Keratinocyte (primary cell): ENCODE measurements around the gene SLC6A17. TPM values are rescaled to one million over a fixed set of nuclear protein-coding genes. Genes with fewer than 3 reads are reported as not detected.

Experiments
- DNase-seq: peaks from one replicate; pipeline ENCODE4 v3.0.0-alpha.2; 2011; ENCODE audit warnings: low read depth, missing footprints, low spot score
- FAIRE-seq: peaks from 2 replicates; lab custom pipeline; 2011; peaks lifted over from hg19 to GRCh38; lab: Jason Lieb, UNC
- H2AFZ ChIP-seq: 2 replicates; pipeline ENCODE4 v1.6.0; 2012; ENCODE audit warnings: low read length, control low read depth, inconsistent platforms; ENCODE audit not compliant: control insufficient read depth
- H3K27ac ChIP-seq: 2 replicates; pipeline ENCODE4 v1.5.1; 2011; ENCODE audit warnings: low read length; ENCODE audit not compliant: control insufficient read depth, insufficient read depth
- H3K27me3 ChIP-seq: 3 replicates; pipeline ENCODE4 v1.6.0; 2011; ENCODE audit warnings: low read length; ENCODE audit not compliant: control insufficient read depth, insufficient read depth; ENCODE audit errors: extremely low read depth
- H3K36me3 ChIP-seq, 2 experiments: 2 replicates in 1 of 2; 3 replicates in 1 of 2; pipeline ENCODE4 v1.5.1; 2011; ENCODE audit warnings: low read length in 2 of 2, mild to moderate bottlenecking in 1 of 2; ENCODE audit not compliant: control insufficient read depth in 2 of 2, insufficient read depth in 2 of 2; ENCODE audit errors: extremely low read depth in 1 of 2
- H3K4me1 ChIP-seq: 3 replicates; pipeline ENCODE4 v1.5.1; 2011; ENCODE audit warnings: low read length; ENCODE audit not compliant: control insufficient read depth, insufficient read depth; ENCODE audit errors: extremely low read depth
- H3K4me2 ChIP-seq: 3 replicates; pipeline ENCODE4 v1.6.0; 2011; ENCODE audit warnings: low read depth, low read length; ENCODE audit not compliant: control insufficient read depth, insufficient read depth; ENCODE audit errors: extremely low read depth
- H3K4me3 ChIP-seq, 3 experiments: fragments of 200-600 bp in 1 of 3; sonication (generic) in 1 of 3; 2 replicates in 2 of 3; 3 replicates in 1 of 3; pipeline ENCODE4 v1.5.1; 2011 to 2016; ENCODE audit warnings: low read length in 3 of 3, mild to moderate bottlenecking in 3 of 3, control low read depth in 2 of 3, inconsistent platforms in 1 of 3, low read depth in 1 of 3, mixed read lengths in 1 of 3, mixed run types in 1 of 3, moderate library complexity in 1 of 3; ENCODE audit not compliant: control insufficient read depth in 2 of 3, insufficient read depth in 2 of 3; ENCODE audit errors: extremely low read depth in 1 of 3
- H3K79me2 ChIP-seq: 2 replicates; pipeline ENCODE4 v1.6.0; 2012; ENCODE audit warnings: low read length; ENCODE audit not compliant: control insufficient read depth, insufficient read depth
- H3K9ac ChIP-seq: 3 replicates; pipeline ENCODE4 v1.6.0; 2011; ENCODE audit warnings: low read length; ENCODE audit not compliant: control insufficient read depth, insufficient read depth; ENCODE audit errors: extremely low read depth
- H3K9me1 ChIP-seq: 3 replicates; pipeline ENCODE4 v1.6.0; 2011; ENCODE audit warnings: low read length; ENCODE audit not compliant: control insufficient read depth, insufficient read depth; ENCODE audit errors: extremely low read depth
- H3K9me3 ChIP-seq: 2 replicates; pipeline ENCODE4 v1.5.1; 2012; ENCODE audit warnings: low read depth, low read length; ENCODE audit not compliant: control insufficient read depth
- H4K20me1 ChIP-seq: 3 replicates; pipeline ENCODE4 v1.6.0; 2011; ENCODE audit warnings: low read length; ENCODE audit not compliant: control insufficient read depth, insufficient read depth; ENCODE audit errors: extremely low read depth
- EZH2 ChIP-seq: IDR thresholded peaks from one replicate; pipeline ENCODE4 v1.6.1; 2012; ENCODE audit warnings: inconsistent platforms, mild to moderate bottlenecking, low read length, moderate library complexity
- dilution Hi-C: fragments of 300-500 bp; cut with MboI; formaldehyde crosslinking; loops from one replicate; pipeline ENCODE4 v1.7.0; 2020; ENCODE audit warnings: low sequenced_read_pairs; ENCODE audit not compliant: extremely low pct_ligation_motif_present
- polyA plus RNA-seq, 5 experiments: library from polyadenylated mRNA; depleted of rRNA in 3 of 5; stranded (reverse) in 3 of 5; stranded (forward) in 1 of 5; unstranded in 1 of 5; fragments of >200 nt; gene quantifications; 1 replicate in 1 of 5; 2 replicates in 3 of 5; 3 replicates in 1 of 5; pipeline versions ENCODE4 v1.2.1 to v1.2.3, GENCODE V29; 2011 to 2012; ENCODE audit warnings: missing spikeins in 2 of 5, low read depth in 1 of 5, low replicate concordance in 1 of 5
- TF ChIP-seq, protein P1 (sequence below), 3 experiments: IDR thresholded peaks in 1 of 3; conservative IDR thresholded peaks in 1 of 3; optimal IDR thresholded peaks in 1 of 3; 2 replicates in 2 of 3; 3 replicates in 1 of 3; pipeline versions ENCODE3 to v1.5.1; 2011; ENCODE audit warnings: low read length in 3 of 3, mild to moderate bottlenecking in 3 of 3, moderate library complexity in 2 of 3, control low read depth in 1 of 3, inconsistent platforms in 1 of 3; ENCODE audit not compliant: insufficient read depth in 2 of 3; ENCODE audit errors: extremely low read depth in 1 of 3

Gene SLC6A17
- polyA plus RNA-seq, 1 donor (not counting 4 experiments of a cell fraction or from before 2014, with no cell fraction given), result 0.25 TPM

DNA sequence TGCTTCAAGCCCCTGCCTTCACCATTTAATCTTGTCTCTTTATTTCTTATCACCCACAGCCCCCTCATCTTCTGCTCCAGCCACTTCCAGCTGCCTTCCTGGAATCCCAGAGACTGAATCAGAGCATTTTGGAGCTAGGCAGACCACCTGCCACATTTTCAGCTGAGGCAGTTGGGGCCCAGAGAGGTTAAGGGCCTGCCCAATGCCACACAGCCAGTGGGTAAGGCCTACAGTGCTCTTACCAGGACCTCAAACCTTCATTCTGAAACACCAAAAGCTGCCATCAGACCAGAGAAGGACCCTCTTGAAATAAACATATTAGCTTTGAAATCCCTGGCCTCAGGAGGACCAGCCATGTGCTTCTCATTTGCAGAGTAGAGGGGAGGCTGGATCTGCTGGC, 17.6 kb upstream of the SLC6A17 start:
- no peak for DNase-seq
- no peak overlapping the region for H3K9ac ChIP-seq
- dilution Hi-C loops, result no loop called here
- H3K4me2 ChIP-seq, result no peak overlapping the region
- no peaks in the 10 kb centered on the region for H4K20me1 ChIP-seq
- H3K36me3 ChIP-seq, result no peaks in the 10 kb centered on the region
- H2AFZ ChIP-seq, result no peak overlapping the region
- H3K27ac ChIP-seq, result no peak overlapping the region
- H3K9me1 ChIP-seq, result no peaks in the 10 kb centered on the region
- no peaks in the 10 kb centered on the region for H3K79me2 ChIP-seq
- H3K27me3 ChIP-seq, result peaks cover 45% of the 10 kb centered on the region
- no peak for TF ChIP-seq EZH2
- TF ChIP-seq, protein P1, sequence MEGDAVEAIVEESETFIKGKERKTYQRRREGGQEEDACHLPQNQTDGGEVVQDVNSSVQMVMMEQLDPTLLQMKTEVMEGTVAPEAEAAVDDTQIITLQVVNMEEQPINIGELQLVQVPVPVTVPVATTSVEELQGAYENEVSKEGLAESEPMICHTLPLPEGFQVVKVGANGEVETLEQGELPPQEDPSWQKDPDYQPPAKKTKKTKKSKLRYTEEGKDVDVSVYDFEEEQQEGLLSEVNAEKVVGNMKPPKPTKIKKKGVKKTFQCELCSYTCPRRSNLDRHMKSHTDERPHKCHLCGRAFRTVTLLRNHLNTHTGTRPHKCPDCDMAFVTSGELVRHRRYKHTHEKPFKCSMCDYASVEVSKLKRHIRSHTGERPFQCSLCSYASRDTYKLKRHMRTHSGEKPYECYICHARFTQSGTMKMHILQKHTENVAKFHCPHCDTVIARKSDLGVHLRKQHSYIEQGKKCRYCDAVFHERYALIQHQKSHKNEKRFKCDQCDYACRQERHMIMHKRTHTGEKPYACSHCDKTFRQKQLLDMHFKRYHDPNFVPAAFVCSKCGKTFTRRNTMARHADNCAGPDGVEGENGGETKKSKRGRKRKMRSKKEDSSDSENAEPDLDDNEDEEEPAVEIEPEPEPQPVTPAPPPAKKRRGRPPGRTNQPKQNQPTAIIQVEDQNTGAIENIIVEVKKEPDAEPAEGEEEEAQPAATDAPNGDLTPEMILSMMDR (optimal IDR thresholded peaks at IDR 0.05 in 1 of 3, IDR thresholded peaks at IDR 0.05 in 1 of 3, conservative IDR thresholded peaks at IDR 0.05 in 1 of 3; ENCODE audit: extremely low read depth in 1 of 3, insufficient read depth in 2 of 3, low read length in 3 of 3), result no peak
- H3K4me1 ChIP-seq, result no peaks in the 10 kb centered on the region
- no peak for FAIRE-seq
- no peaks in the 10 kb centered on the region for H3K9me3 ChIP-seq
- H3K4me3 ChIP-seq, result no peak overlapping the region

DNA sequence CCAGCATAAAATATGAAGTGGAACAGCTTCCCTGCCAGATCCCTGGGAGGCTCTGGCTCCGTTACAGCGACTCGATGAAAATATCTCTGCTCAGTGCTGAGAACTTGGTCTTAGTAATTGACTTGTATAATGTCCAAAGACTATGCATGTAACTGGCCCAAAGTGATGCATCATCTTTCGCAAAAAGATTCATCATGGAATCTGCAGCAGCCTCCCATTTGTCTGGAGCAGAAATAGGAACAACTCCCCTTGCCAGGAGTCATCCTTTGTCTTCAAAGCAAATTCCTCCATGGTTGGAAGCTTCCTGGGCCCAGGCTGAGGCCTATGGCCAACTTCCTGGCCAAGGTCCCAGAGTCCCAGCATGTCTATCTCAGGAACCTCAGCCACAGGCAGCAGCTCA, 16.9 kb upstream of the SLC6A17 start:
- DNase-seq, result no peak
- TF ChIP-seq, protein P1 (optimal IDR thresholded peaks at IDR 0.05 in 1 of 3, IDR thresholded peaks at IDR 0.05 in 1 of 3, conservative IDR thresholded peaks at IDR 0.05 in 1 of 3; ENCODE audit: extremely low read depth in 1 of 3, insufficient read depth in 2 of 3, low read length in 3 of 3), result no peak
- no peak for TF ChIP-seq EZH2
- peaks cover 49% of the 10 kb centered on the region for H3K27me3 ChIP-seq
- FAIRE-seq, result no peak
- no peaks in the 10 kb centered on the region for H4K20me1 ChIP-seq
- dilution Hi-C loops, result no loop called here
- no peaks in the 10 kb centered on the region for H3K4me1 ChIP-seq
- no peak overlapping the region for H3K9ac ChIP-seq
- H3K27ac ChIP-seq, result no peak overlapping the region
- H3K9me3 ChIP-seq, result no peaks in the 10 kb centered on the region
- H3K4me2 ChIP-seq, result no peak overlapping the region
- no peaks in the 10 kb centered on the region for H3K9me1 ChIP-seq
- no peak overlapping the region for H2AFZ ChIP-seq
- no peaks in the 10 kb centered on the region for H3K36me3 ChIP-seq
- H3K79me2 ChIP-seq, result no peaks in the 10 kb centered on the region
- no peak overlapping the region for H3K4me3 ChIP-seq
